ENCODE results near the gene KRTAP10-1. TPM values are rescaled to one million over a fixed set of nuclear protein-coding genes. Genes with fewer than 3 reads are reported as not detected.

The KRTAP10-1 gene
- total RNA-seq, 2 donors from 2014 or later: not detected

GRCh38 chr21:44518686-44519085, 21.3 kb downstream of the KRTAP10-1 start:
- Histone ChIP-seq H3K9me3 (no peaks in the 10 kb centered on the region), H3K4me3 (no peak overlapping the region), H3K27ac (no peak overlapping the region), H3K27me3 (replicated peaks; ENCODE audit: insufficient read depth) (no peaks in the 10 kb centered on the region), H3K4me1 (ENCODE audit: control insufficient read depth in 1 of 2, low read depth in 2 of 2) (no peaks in the 10 kb centered on the region), H3K36me3 (no peaks in the 10 kb centered on the region)
- no peak for DNase-seq (ENCODE audit: low spot score)
- ATAC-seq (ENCODE audit: insufficient number of reproducible peaks, low FRiP score, low read depth): no peak
- no peak for TF ChIP-seq CTCF (IDR thresholded peaks at IDR 0.05)

GRCh38 chr21:44517175-44517899, 22.7 kb downstream of the KRTAP10-1 start:
- no peak for TF ChIP-seq CTCF (IDR thresholded peaks at IDR 0.05)
- no peak overlapping the region for H3K27ac ChIP-seq
- H3K4me1 ChIP-seq (ENCODE audit: control insufficient read depth in 1 of 2, low read depth in 2 of 2): no peaks in the 10 kb centered on the region
- H3K36me3 ChIP-seq: no peaks in the 10 kb centered on the region
- ATAC-seq (ENCODE audit: insufficient number of reproducible peaks, low FRiP score, low read depth) (no peak), DNase-seq (ENCODE audit: low spot score) (no peak)
- H3K9me3 ChIP-seq: no peaks in the 10 kb centered on the region
- H3K4me3 ChIP-seq: no peak overlapping the region
- no peaks in the 10 kb centered on the region for H3K27me3 ChIP-seq (replicated peaks; ENCODE audit: insufficient read depth)

- H3K4me1 ChIP-seq (ENCODE audit: control insufficient read depth in 1 of 2, low read depth in 2 of 2): no peaks in the 10 kb centered on the region
- DNase-seq (ENCODE audit: low spot score) (no peak), ATAC-seq (ENCODE audit: insufficient number of reproducible peaks, low FRiP score, low read depth) (no peak)
- no peak for TF ChIP-seq CTCF (IDR thresholded peaks at IDR 0.05)
- no peaks in the 10 kb centered on the region for H3K27me3 ChIP-seq (replicated peaks; ENCODE audit: insufficient read depth)
- H3K36me3 ChIP-seq: no peaks in the 10 kb centered on the region
- no peak overlapping the region for H3K4me3 ChIP-seq
- H3K9me3 ChIP-seq: no peaks in the 10 kb centered on the region
- no peak overlapping the region for H3K27ac ChIP-seq
Observed at GRCh38 chr21:44516828-44517174, 23.2 kb downstream of the KRTAP10-1 start.

- no peak for TF ChIP-seq CTCF (IDR thresholded peaks at IDR 0.05)
- DNase-seq (ENCODE audit: low spot score) (no peak), ATAC-seq (ENCODE audit: insufficient number of reproducible peaks, low FRiP score, low read depth) (no peak)
- Histone ChIP-seq H3K4me1 (ENCODE audit: control insufficient read depth in 1 of 2, low read depth in 2 of 2) (no peaks in the 10 kb centered on the region), H3K27ac (no peak overlapping the region), H3K4me3 (no peak overlapping the region), H3K27me3 (replicated peaks; ENCODE audit: insufficient read depth) (no peaks in the 10 kb centered on the region), H3K9me3 (no peaks in the 10 kb centered on the region), H3K36me3 (no peaks in the 10 kb centered on the region)
Observed at GRCh38 chr21:44516342-44516741, 23.7 kb downstream of the KRTAP10-1 start.

- ATAC-seq (ENCODE audit: insufficient number of reproducible peaks, low FRiP score, low read depth) (no peak), DNase-seq (ENCODE audit: low spot score) (no peak)
- H3K36me3 ChIP-seq: no peaks in the 10 kb centered on the region
- H3K27ac ChIP-seq: no peak overlapping the region
- no peak for TF ChIP-seq CTCF (IDR thresholded peaks at IDR 0.05)
- H3K27me3 ChIP-seq (replicated peaks; ENCODE audit: insufficient read depth): no peaks in the 10 kb centered on the region
- H3K4me1 ChIP-seq (ENCODE audit: control insufficient read depth in 1 of 2, low read depth in 2 of 2): peaks cover 0 to 2% of the 10 kb centered on the region in 2 donors
- no peaks in the 10 kb centered on the region for H3K9me3 ChIP-seq
- H3K4me3 ChIP-seq: no peak overlapping the region
Observed at GRCh38 chr21:44515359-44516165, 24.4 kb downstream of the KRTAP10-1 start.

Data from thoracic aorta (tissue), 2 donors.